GM12872 (cell line): Measurements from ENCODE around the gene VAT1L.

Experiments used
- CTCF ChIP-seq: IDR thresholded peaks from 3 replicates; pipeline ENCODE4 v1.5.1; 2011; ENCODE audit warnings: low read depth, mild to moderate bottlenecking, low read length, moderate library complexity; ENCODE audit not compliant: insufficient read depth

VAT1L gene

GRCh38 chr16:77962689-77963088 is 174.3 kb downstream of the VAT1L start:
- no peak for TF ChIP-seq CTCF

- no peak for TF ChIP-seq CTCF
These were observed 175.1 kb downstream of the VAT1L start for GRCh38 chr16:77963185-77964044.

- no peak for TF ChIP-seq CTCF
These were observed 177.0 kb downstream of the VAT1L start for GRCh38 chr16:77965346-77965745.

GRCh38 chr16:77967054-77967904 is 178.9 kb downstream of the VAT1L start:
- no peak for TF ChIP-seq CTCF

GRCh38 chr16:77969861-77970260 is 181.5 kb downstream of the VAT1L start:
- no peak for TF ChIP-seq CTCF

- TF ChIP-seq CTCF = no peak
These were observed 182.0 kb downstream of the VAT1L start for GRCh38 chr16:77970371-77970770.

GRCh38 chr16:77971306-77972061 is 183.1 kb downstream of the VAT1L start:
- peak; percentile 75 for TF ChIP-seq CTCF
